GM19395 (cell line): ENCODE results near the gene LAMA1.

Source experiments
- ATAC-seq: cut with Tn5 transposase; IDR thresholded peaks from one replicate; pipeline ENCODE4 v1.9.1; 2021; ENCODE audit warnings: mild to moderate bottlenecking, moderate library complexity; ENCODE audit not compliant: unreplicated experiment

Gene LAMA1

DNA sequence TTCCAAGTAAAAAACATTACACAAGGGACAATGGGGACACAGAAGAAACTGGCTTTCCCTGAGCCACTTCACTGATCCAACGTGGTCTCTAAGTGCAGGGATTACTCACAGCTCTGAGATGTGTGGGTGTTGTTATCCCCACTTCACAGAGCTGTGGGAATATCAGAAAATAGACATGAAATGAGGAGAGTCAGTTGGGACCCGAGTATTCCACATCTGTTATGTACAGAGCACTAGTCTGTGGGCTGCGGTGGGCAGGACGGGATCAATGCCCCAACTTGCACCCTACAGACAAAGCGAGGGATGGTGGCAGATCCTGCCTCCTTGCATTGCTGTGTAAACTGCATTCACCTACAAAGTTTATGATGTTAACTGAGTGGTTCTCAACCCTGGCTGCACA lies 11.7 kb downstream of the LAMA1 start:
- no peak for ATAC-seq

DNA sequence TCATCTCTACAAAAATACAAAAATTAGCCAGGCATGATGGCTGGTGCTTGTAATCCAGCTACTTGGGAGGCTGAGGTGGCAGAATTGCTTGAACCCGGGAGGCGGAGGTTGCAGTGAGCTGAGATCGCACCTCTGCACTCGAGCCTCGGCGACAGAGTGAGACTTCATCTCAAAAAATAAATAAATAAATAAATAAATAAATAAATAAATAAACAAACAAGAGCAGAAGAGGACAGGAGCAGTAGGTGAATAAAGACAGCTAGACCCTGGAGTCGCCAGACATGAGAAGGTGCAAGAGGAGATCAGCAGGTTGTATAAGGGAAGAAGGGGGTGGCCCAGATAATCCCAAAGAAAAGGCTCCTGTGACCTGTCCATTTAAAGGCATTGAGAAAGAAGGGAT lies 12.3 kb downstream of the LAMA1 start:
- no peak for ATAC-seq

DNA sequence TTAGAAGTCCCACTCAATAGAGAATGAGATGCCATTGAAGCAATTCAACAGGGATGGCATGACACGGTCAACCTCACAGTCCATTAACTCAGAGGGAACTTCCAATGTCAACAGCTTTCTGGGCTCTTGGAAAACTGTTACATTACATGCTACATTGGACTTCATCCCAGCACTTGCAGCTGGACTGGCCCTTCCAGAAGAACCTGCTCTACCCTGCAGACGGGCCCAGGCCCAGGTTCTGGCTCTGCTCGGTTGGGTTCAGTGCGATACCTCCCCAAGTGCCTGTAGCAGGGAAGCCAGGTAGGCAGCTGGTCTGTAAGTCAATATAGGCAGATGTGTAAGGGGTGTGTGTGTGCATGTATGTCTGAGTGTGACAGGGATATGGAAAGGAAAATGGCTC lies 12.9 kb downstream of the LAMA1 start:
- no peak for ATAC-seq

DNA sequence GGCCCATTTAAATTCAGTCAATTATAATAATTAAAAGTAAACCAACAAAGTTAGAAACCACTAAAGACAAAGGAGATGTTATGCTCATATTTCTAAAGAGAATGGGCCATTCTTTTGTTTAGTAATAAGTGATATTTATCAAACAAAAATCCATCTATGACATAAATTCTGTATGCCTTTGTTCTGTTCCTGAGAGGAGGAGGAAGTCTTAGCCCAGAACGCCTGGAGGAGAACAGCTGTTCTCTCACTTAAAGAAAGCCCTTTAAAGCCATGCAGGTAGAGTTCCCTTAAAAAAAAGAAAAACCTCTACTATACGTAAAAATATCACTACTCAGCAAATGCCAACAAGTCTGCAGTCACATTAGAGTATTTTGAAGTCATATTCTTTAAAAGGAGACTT lies 15.5 kb downstream of the LAMA1 start:
- no peak for ATAC-seq

DNA sequence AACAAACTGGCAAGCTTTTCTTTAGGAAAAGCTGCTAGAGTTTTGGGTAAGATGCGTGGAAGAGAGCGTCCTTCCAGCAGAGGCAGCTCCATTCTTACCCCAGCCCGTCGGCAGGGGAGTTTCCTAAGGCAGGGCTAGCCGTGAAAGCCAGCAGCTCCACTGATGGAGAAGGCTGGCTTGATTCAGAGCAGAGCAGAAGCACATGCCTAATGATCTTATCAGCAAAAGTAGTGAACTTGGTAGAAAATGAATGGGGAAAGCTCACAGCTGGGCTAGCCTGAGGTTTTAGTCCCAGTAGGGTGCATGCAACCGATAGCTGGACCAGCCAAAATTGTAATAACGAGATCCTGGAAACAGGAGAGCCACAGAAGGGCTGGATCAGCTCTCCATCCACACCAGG lies 20.8 kb downstream of the LAMA1 start:
- ATAC-seq = no peak

DNA sequence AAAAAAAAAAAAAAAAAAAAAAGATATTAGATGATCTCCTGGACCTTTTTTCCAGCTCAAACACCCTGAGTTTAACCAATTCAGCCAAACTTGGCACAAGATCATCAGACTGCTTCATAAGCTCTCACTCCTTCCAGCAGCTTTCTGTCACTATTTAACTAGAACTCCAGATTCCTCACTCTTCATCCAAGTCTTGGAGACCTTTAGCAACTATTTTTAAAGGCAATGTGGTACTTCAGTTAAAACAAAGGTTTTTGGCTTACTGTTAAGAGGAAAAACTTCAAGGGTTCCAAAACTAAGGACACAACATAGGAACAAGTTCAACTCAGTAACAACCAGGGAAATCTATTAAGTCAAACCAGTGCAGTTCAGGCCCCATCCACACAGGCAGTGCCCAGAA lies 23.2 kb downstream of the LAMA1 start:
- ATAC-seq = no peak

DNA sequence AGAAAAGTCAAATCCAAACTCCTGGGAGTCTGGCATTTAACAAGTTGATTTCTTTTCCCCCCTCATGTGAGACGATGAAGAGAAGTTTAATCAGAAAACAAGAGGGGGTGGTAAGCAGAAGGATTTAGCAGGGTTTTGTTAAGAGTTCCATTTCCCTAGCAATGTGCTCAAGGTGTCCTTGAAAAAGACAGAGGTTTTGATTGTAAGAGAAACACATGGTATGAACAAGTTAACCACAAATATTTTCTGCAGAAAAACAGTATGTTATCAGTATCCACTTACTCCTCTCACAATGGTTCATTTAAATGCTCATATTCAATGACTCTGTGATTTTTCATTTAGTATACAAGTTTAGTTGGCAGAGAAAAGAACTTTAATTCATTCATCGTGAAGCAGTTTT lies 26.8 kb downstream of the LAMA1 start:
- ATAC-seq = no peak

DNA sequence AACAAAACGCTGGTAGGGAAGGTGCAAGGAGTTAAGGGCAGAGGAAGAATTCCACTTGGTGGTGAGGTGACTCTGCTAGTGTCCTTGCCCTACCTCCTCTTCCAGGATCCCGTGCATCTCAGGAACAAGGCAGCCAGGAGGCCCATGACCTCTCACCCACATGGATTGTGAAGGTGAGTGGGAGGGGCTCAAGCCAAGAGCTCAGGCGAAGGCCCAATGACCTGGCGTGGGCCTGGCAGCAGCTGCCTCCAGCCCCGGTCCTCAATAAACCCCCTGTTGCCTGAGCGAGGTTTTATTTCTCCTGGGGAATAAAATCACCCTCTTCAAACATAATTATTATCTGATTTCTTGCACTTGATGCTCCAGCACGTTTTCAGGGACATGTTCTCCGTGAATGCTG lies 28.2 kb downstream of the LAMA1 start:
- ATAC-seq = no peak

DNA sequence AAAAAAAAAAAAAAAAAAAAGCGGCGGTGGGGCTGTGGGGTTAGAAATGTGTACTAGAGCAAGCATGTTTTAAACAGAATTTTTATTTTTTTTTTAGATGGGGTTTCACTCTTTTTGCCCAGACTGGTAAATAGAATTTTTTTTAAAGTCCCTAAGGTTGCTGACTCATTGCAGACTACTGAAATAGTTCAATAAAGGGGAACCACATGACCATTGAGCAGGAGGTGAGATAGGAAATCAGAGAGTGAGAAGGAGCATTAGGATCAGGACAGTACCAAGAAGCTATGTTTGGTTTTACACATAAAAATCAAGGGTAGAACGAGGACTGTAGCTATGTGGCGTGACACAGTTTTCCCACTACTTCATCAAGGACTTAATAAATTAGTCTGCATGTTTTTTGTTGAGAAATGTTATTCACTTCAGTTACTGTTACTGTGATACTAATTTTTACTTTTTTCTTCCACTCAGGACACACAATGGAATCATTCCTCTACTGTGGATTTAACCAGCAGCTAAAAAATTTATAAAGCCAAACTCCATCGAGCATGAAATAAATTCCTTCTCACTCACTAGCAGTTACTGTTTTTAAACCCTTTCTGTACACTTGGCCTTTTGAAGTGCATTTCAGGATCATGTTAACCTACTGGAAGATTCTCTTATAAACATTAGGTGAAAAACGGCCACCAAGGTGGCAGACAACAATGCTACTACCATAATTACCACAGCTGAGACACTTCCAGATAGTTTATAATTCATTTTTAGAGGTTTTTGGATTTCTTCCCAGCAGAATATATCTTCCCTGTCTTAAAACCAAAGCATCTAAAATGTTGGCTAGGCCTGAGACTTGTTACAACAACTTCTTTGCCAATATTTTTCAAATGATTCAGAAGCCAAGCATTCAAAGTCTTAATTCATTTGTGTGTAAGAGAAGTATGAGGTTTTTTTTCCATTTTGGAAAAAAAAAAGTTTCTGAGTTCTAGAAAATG lies 33.2 kb downstream of the LAMA1 start:
- peak; percentile 88 for ATAC-seq

DNA sequence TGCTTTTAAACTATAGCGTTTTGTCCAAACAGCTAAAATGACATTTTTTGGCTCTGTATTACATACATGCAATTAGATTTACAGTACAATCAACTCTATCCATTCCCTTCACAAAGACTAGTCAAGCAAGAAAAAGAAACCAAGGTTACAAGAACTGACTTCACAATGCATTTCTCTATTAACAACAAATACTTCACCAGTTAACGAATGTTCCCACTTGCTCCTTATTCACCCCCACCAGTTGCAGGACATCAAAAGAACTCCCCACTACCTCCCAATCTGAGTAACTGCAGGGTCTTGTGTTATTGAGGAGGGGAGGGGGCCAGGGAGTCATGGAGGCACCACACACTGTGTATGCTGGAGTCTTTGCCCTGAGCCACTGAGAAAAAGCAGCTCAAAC lies 34.9 kb downstream of the LAMA1 start:
- ATAC-seq = no peak

DNA sequence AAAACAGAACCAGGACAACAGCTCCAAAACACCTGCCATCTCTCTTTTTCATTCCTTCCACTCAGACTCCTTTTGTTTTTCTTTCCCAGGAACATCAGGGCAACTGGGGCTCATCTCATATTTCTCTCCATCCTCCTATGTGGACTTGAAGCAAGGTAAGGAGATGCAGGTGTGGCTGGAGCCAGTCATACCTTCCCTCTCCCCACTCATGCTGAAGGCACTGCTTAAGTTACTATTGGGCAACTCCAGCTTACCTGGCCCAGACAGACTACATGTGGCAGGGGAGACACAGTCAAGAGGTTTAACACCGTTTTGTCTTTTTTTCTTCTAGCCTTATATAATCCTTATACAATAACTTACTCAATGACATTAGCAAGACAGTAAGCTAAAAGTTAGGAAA lies 38.4 kb downstream of the LAMA1 start:
- no peak for ATAC-seq

DNA sequence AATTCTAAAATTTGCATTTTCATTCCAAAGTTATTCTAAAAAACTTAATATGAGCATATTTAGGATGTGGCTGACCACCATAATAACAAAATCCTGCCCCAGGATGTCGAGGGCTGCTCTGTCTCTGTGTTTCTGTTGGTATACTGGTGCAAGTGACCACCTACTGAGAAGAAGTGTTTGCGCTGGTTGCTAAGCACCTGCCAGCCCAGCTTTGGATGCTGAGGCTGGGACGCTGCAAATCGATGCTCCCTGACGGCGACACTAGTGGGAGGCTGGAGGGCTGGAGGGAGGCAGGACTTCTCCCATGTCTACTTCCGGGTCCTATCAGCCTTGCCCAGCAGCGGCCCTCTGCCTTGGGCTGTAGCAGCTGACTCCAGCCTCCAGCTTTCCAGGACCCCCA lies 45.0 kb downstream of the LAMA1 start:
- ATAC-seq = no peak

DNA sequence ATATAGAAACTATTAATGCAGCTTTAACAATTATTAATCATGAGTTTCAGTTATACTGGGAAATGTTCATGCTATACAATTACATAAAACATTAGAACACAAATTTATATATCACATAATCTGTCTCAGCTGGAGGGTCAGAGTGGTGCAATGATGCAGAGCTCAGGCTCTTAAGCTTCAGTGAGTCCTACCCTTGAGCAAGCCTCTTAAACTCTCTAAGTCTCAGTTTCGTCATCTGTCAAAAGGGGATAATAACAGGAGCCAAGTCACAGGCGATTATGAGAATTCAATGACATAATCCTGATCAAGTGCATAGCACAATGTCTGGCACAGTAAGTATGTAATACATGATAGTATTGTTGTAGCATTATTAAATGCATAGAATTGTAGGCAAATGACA lies 46.0 kb downstream of the LAMA1 start:
- ATAC-seq = no peak

DNA sequence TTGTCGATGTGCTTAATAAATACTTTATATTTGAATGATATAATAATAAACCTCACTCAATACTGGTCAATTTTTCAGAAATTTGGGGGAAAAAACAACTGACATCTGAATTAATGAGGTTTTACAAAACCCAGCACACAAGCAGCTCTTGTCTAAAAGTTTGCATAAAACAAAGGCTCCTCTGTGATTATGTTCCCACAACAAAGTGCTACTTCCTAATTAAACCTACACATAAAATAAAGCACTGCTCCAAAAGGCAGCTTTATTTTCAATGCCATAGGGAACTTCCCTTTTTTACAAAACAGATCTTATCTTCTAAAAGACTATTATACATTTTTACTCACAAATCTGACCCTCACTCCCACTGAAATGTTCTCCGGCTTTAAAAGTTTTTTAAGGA lies 47.1 kb downstream of the LAMA1 start:
- no peak for ATAC-seq

DNA sequence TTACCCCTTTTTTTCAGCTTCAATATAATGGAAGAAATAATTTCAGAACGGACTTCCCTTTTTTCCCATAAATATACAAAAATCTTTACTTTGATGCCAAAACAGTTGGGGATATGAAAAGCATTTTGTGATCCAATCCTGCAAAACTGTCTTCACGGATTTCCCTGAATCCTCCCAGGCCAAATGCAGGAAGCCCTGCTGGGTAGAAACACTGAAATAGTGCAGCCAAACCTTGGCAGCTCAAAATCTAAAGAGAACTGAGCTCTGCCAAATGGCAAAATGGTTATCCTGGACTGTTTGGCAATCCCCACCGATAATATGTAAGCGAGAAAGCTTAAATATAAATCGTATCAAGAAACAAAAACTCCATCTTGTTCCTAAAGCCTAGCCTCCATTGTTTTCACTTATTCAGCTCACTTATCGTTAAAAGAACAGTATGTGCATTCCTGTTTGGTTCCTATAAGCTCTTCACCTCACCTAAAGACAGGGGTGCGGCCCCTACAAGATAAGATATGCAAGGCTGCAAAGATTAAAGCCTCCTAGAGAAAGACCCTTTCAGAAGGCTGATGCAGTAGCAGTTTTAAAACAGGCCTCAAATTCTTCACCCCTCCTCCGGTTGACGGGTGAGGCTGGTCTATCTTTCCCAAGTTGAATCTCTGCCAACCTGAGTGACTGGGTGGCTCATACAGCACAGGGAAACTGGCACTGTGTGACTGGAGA lies 48.6 kb downstream of the LAMA1 start:
- ATAC-seq = no peak

DNA sequence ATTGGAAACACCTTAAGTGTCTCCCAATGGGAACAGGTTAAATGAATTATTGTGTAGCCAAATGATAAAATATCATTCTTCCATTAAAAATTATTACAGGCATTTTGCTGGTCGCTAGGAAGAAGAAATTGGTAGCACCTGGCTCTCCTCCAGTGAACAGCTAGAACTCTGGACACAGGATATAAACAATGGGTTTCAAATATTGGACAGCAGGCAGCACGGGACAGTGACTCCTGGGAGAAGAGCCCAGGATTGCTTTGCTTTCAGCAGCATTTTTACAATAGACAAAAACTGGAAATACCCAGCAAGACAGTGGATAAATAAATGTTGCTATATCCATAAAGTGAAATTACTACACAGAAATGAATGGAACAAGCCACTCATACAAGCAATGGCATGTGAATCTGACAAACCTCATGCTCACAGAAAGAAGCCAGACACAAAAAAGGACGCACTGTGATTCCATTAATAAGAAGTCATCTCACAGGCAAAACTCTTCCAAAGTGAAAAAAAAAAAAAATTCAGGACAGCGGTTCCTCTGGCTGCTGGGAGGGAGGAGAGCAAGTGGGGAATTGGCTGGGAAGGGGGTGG lies 50.5 kb downstream of the LAMA1 start:
- ATAC-seq = no peak

DNA sequence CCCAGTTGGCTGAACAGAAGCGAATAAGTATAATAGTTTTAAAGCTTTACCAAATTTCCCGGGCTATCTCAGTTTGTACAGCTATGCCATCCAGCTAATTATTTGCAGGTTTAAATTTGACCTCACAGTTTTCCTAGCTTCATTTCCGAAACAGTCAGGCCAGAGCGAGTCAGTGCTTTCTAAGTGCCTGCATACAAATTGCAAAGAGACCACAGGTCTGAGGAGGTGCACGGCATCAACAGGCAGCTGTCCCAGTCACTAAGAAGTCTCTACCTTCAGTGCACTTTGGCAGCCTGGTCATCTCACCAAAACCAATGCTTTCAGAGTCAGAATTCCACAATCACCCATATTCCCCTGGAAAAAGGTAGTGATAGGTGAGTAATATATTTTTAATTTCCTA lies 51.9 kb downstream of the LAMA1 start:
- ATAC-seq = no peak

DNA sequence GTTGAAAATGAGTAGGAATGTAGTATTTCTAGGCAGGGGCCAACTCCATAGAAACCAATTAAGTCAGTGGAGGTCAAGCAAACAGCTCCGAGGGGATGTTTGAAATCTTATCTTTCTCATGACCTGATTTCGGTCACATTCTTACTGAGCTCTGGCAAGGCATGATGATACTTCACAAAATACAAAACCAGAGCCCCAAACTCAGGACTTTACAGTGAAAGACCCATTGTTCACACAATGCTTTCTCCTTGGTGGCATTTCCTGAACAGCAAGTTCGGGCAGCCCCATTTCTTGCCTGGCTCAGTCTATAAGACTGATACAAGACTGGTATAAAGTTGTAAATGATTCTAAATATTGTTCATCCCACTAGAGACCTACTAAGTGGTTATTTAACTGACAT lies 53.3 kb downstream of the LAMA1 start:
- ATAC-seq = no peak

DNA sequence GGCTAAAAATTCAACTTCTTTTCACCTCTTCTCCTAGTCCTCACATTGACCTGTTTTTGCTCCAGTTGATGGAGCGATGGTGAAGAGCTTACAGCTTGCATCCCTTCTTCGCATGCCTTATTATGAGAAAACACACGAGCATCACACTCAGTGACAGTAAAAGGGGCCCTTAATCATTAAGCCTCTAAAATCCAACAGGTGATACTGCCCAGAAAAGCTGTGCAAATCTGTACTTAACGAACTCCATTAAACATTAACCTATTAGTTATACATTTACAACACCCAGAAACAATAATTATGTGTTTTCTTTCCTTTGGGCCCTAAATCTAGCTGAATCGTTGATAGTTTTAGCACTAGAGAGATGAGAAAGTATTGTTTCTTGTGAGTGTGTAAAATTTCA lies 54.8 kb downstream of the LAMA1 start:
- no peak for ATAC-seq

DNA sequence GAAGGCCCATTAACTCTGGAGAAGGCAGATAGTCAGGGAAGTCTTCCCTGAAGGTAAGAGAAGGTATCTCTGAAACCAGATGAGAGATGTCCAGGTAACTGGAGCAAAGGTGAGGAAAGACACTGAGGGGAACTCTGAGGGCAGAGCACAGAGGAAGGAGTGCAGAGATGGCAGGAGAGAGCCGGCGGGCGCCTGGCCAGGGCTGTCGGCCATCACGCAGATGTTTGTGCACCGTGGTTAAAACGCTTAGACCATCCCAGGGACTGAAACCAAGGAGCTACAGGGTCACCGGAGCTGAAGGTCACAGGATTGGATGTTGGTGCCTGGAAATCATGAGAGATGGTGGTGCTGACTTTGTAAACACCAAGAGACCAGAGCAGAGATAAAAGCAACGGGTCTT lies 55.4 kb downstream of the LAMA1 start:
- ATAC-seq = no peak

DNA sequence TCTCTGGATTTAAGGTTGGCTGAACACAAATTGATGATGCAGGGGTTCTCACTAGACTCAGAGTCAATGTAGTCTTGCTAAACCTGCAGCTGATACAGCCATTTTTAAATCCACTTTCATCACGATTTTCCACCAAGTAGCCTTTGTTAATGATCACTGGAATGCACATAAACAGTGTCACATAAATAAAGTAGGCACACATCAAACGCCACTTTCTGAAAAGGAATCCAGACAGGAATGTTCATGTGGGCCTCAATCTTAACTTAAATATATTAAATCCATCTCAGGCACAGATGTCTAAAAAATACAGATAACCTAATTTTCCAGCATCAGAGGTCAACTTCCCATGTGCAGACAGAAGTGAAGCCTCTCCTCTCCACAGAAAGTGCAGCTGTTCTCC lies 58.3 kb downstream of the LAMA1 start:
- ATAC-seq = no peak

DNA sequence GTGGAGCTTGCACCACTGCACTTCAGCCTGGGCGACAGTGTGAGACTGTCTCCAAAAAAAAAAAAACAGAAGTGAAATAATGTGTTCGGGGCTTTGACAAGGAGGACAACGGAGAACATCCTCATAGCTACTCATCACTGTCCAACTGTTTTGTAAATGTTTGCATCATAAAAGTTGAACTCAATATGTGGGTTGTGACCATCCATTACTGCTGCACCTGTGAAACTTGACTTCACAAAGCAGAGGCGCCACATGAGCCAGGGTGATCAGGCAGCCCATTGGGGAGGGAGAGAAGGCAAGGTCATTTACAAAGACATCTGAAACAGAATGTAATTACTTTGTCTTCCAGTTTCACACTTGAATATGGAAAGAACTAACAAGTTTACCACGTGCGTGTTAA lies 61.6 kb downstream of the LAMA1 start:
- ATAC-seq = no peak
